HUDEP-2 (cell line): ENCODE data around the gene SOHLH1.
"Not testable (repeated sequence)": the region's sequence is repeated elsewhere in the genome, so short reads cannot be mapped to it uniquely, and the experiment has no call there.

ENCODE experiments used
- DNase-seq, 76 experiments: peaks; one replicate each; lab custom pipeline; 2025; ENCODE audit not compliant: unreplicated experiment in 76 of 76; lab: John Stamatoyannopoulos, UW

The SOHLH1 gene

GRCh38 chr9:135683401-135684034, 15.8 kb downstream of the SOHLH1 start:
- no peak for DNase-seq

GRCh38 chr9:135681161-135681560, 18.1 kb downstream of the SOHLH1 start:
- DNase-seq, result no peak

DNA sequence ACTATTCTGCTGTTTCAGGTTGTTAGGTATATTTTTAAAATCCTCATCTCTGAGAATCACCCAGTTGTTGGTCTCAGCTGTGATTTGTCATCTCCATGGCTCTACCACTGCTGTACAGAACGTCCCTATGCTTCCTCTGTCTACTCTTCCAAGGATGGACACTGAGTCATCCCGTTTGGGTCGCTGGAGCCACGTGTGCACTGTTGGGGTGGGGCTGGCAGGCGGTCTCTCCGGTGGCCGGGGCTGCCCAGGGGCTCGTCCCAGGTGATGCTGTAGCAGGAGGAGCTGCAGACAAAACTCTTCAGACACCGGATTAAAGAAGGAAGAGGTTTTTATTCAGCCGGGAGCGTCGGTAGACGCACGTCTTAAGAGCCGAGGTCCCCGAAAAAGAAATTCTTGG, 19.2 kb downstream of the SOHLH1 start:
- DNase-seq, result no peak

- DNase-seq, result no peak
Observed at GRCh38 chr9:135678236-135679017, 20.9 kb downstream of the SOHLH1 start.

DNA sequence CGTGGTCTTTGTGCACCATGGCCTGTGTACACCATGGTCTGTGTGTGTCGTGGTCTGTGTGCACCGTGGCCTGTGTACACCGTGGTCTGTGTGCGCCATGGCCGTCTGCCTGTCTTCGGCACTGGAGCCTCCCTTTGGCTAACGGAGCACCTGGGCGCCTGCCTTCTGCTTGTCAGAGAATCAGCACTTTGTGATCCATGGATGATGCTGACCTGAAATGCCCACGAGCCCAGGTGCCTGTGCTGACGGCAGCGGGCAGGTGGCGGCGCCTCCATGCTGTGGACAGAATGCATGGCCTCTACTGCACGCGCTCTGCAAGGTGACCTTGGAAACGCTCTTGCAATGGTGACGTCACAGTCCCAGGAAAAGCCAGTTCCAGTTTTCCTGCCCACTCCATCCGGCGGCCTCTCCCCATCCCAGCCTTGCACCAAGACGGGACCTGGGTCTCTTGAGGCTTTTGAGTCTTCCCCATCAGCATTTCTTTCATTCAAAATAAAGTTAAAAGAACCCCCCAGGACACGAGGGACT, 21.6 kb downstream of the SOHLH1 start:
- DNase-seq, result no peak

- no peak for DNase-seq
Observed at GRCh38 chr9:135676891-135677290, 22.4 kb downstream of the SOHLH1 start.

GRCh38 chr9:135674977-135675376, 24.3 kb downstream of the SOHLH1 start:
- no peak for DNase-seq

DNA sequence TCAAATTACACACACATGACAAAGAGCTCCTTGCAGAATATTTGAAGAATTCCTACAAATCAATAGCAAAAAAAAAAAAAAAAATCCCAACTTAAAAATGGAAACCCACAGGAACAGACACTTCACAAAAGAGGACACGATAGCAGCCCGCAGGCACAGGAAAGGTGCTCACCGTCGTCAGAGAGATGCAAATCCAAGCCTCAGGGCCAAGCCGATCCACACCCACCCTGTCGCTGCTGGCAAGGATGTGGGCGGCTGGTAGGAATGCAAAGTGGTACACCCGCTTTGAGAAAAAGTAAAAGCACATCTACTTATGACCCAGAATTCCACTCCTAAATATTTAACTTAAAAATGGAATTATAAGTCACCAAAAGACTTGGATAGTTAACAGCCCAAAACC, 25.3 kb downstream of the SOHLH1 start:
- DNase-seq, result no peak

DNA sequence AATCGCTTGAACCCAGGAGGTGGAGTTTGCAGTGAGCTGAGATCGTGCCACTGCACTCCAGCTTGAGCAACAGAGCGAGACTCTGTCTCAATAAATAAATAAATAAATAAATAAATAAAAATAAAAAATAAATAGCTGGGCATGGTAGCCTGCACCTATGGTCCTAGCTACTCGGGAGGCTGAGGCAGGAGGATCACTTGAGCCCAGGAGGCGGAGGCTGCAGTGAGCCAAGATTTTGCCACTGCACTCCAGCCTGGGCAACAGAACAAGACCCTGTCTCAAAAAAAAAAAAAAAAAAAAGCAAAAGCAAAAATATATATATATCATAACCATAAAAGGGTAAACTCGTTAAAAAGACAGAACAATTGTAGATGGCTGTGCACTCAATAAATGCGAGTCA, 26.5 kb downstream of the SOHLH1 start:
- DNase-seq, result not testable (repeated sequence)

DNA sequence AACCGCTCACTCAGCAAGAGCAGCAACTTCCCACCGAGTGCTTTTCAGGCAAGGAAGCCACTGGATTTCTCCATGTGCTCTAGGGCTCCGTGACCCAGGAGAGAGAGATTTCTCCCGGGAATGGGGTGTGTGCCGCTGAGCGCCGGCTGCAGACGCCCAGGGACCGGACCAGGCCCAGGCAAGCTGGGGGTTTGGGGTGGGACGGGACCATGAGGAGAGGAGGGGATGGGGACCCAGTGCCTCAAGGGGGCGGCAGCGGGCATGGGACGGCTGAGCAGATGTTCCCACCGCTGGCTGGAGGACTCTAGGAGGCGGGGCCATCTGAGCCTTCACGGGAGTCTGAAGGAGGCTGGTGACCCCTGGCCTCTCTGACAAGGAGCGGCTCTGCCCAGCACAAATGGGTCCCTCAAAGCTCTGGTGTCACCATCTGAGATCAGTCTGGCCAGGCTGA, 27.7 kb downstream of the SOHLH1 start:
- no peak for DNase-seq

- no peak for DNase-seq
Observed at GRCh38 chr9:135670721-135671590, 28.3 kb downstream of the SOHLH1 start.

DNA sequence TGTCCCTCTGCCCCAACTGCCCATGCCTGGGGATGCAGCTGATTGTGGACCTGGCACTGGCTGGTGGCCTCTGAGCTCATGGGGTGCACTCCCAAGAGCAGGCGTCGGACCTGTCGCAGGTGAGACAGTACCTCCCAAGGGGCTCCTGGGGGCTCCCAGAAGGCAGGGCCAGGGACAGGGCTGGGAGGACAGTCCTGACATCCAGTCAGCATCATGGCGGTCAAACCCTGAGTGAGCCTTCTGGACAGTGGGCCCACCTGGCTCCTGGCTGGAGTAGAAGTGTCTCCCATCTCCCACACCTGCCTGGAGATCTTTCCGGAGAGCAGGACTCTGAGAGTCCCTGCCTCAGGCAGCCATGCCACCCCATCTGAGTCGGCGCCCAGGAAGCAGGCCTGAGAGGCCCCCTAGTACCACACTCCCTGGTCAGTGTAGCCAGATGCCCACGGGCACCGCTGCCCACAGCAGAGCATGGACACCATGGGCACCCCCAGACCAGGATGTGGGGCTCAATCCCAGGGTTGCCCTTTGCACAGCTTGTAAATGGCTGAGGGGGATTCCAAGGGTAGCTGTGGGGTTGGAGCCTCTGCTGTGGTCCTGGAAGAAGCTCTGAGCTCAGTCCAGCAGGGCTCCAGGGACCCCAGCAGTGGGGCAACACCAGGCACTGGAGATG, 29.5 kb downstream of the SOHLH1 start:
- no peak for DNase-seq

- DNase-seq, result not testable (repeated sequence)
Observed at GRCh38 chr9:135669018-135669417, 30.3 kb downstream of the SOHLH1 start.

DNA sequence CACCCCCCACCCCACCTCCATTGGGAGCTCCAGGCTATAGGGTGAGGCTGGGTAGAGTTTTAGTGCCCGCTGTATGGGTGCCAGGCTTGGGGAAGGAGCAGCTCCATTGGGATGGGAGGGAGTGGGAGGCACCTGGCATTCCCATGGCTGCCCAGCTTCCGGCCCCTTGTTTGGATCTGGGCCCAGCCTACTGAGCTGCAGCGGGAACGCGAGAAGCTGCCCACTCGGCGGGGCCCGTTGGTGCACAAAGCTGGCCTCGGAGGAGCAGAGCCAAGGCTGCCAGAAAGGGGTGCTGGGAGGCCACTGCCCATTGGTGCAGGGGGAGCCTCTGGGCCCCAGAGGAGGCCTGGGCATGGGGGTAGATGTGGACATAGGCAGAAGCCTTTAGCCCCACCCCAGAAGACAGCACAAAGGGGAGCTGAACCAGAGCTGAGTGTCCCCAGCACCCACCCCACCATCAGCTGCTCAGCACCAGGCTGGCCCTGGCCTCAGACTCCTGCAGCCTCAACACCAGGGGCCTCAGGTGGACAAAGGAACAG, 31.7 kb downstream of the SOHLH1 start:
- no peak for DNase-seq

- DNase-seq, result no peak
Observed at GRCh38 chr9:135666534-135667462, 32.5 kb downstream of the SOHLH1 start.

GRCh38 chr9:135665795-135666189, 33.5 kb downstream of the SOHLH1 start:
- DNase-seq, result no peak

DNA sequence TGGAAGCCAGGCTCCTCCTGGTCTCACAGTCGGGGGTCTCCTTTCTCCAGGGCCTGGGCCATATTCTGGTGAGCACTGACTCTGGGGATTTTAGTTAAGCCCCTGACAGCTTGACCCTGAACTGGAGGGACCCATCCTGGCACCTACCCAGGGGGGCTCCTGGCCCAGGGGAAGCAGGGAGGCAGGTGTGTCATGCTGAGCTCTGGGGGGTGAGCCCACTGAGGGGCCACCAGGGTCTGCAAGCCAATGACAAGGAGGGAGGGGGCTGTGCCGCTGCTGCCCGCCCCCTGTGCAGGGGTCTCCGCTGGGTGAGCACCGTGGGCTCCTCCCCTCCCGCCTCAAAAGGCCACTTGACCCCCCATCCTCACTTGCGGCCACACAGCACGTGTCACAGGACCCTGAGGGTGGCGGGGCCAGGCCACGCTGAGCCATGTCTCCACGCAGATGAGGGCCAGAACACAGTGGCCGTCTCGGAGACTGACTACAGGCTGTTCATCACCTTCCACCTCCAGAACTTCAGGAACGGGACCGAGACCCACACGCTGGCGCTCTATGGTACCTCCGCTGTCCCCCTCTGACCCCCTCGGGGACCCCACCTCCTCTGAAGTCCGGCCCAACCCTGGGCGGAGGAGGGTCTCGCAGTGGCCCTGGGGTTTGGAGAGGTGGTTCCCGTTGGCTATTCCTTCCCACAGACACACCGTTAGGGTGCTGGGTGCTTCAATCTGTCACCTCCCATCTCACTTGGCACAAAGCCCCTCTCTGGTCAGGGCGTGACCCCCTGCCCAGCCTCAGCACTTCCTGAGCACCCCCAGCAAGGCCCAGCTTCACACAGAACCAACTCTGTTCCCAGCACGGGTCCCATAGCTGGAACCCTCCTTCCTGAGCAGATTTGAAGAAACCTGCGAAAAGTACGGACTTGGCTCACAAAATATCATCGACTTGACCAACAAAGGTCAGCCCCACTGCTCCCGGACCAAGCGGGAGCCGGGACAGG, 34.2 kb downstream of the SOHLH1 start:
- no peak for DNase-seq

- no peak for DNase-seq
Observed at GRCh38 chr9:135664266-135664665, 35.0 kb downstream of the SOHLH1 start.
